CD8-positive, alpha-beta memory T cell (primary cell): Measurements from ENCODE around the gene FANCC. TPM values are rescaled to one million over a fixed set of nuclear protein-coding genes. Genes with fewer than 3 reads are reported as not detected.

Experiments
- CTCF ChIA-PET: fragments of 350-600 bp; sonication (Branson Sonifier 250); formaldehyde crosslinking; loops from one replicate; lab custom pipeline; 2021; ENCODE audit warnings: antibody characterized with exemption; lab: Charles Lee
- POLR2A ChIA-PET: fragments of 350-600 bp; sonication (Branson Sonifier 250); formaldehyde crosslinking; loops from one replicate; lab custom pipeline; 2021; ENCODE audit warnings: antibody characterized with exemption; lab: Charles Lee
- DNase-seq, 5 donors: peaks; one replicate each; pipeline versions ENCODE4 v3.0.0 to v3.0.0-alpha.2; 2020 to 2022; ENCODE audit warnings: mixed read lengths in 1 of 5
- H3K27ac ChIP-seq: one replicate; pipeline ENCODE4 v1.7.0; 2013; ENCODE audit warnings: low read depth, mild to moderate bottlenecking, low read length, moderate library complexity
- H3K27me3 ChIP-seq: 2 replicates; pipeline ENCODE4 v1.7.0; 2013; ENCODE audit warnings: low read length, mild to moderate bottlenecking; ENCODE audit not compliant: insufficient read depth, poor library complexity, severe bottlenecking
- H3K36me3 ChIP-seq: 2 replicates; pipeline ENCODE4 v1.7.0; 2013; ENCODE audit warnings: mild to moderate bottlenecking, low read length, moderate library complexity; ENCODE audit not compliant: insufficient read depth
- H3K4me1 ChIP-seq: 2 replicates; pipeline ENCODE4 v1.7.0; 2013; ENCODE audit warnings: mild to moderate bottlenecking, low read length, moderate library complexity; ENCODE audit not compliant: insufficient read depth
- H3K4me3 ChIP-seq: 2 replicates; pipeline ENCODE4 v1.7.0; 2013; ENCODE audit warnings: mild to moderate bottlenecking, low read length
- H3K9me3 ChIP-seq: 2 replicates; pipeline ENCODE4 v1.7.0; 2013; ENCODE audit warnings: mild to moderate bottlenecking, low read length
- H3K27ac Mint-ChIP-seq, 8 donors: one replicate each; pipeline ENCODE4 v1.8.0; 2020 to 2021; ENCODE audit warnings: mixed read lengths in 8 of 8, mild to moderate bottlenecking in 6 of 8, inconsistent platforms in 3 of 8, moderate library complexity in 3 of 8
- H3K27me3 Mint-ChIP-seq, 2 donors: one replicate each; pipeline ENCODE4 v1.8.0; 2020 to 2021; ENCODE audit warnings: mixed read lengths in 2 of 2, mild to moderate bottlenecking in 1 of 2, moderate library complexity in 1 of 2
- H3K36me3 Mint-ChIP-seq, 3 donors: one replicate each; pipeline ENCODE4 v1.8.0; 2020 to 2021; ENCODE audit warnings: mixed read lengths in 3 of 3, inconsistent platforms in 1 of 3, mild to moderate bottlenecking in 1 of 3
- H3K4me1 Mint-ChIP-seq, 3 donors: one replicate each; pipeline ENCODE4 v1.8.0; 2020 to 2021; ENCODE audit warnings: mixed read lengths in 3 of 3, inconsistent platforms in 1 of 3, mild to moderate bottlenecking in 1 of 3
- H3K4me3 Mint-ChIP-seq, 7 donors: one replicate each; pipeline ENCODE4 v1.8.0; 2020 to 2021; ENCODE audit warnings: mixed read lengths in 7 of 7, mild to moderate bottlenecking in 6 of 7, moderate library complexity in 4 of 7, inconsistent platforms in 2 of 7
- H3K9me3 Mint-ChIP-seq, 5 donors: one replicate each; pipeline ENCODE4 v1.8.0; 2020 to 2022; ENCODE audit warnings: mixed read lengths in 5 of 5, mild to moderate bottlenecking in 3 of 5, moderate library complexity in 2 of 5, inconsistent platforms in 1 of 5
- polyA plus RNA-seq: library from polyadenylated mRNA; unstranded; fragments of 300-500 nt; fragmentation: Illumina TruSeq; gene quantifications from one replicate; pipeline ENCODE4 v1.2.3, GENCODE V29; 2021
- total RNA-seq, 2 experiments: library from RNA; stranded (reverse); gene quantifications; one replicate each; pipeline ENCODE4 v1.2.3, GENCODE V29; 2021

The FANCC gene
- total and polyA plus RNA-seq, 3 experiments from 2014 or later: 2.7 to 18.5 (median 18.0) TPM

DNA sequence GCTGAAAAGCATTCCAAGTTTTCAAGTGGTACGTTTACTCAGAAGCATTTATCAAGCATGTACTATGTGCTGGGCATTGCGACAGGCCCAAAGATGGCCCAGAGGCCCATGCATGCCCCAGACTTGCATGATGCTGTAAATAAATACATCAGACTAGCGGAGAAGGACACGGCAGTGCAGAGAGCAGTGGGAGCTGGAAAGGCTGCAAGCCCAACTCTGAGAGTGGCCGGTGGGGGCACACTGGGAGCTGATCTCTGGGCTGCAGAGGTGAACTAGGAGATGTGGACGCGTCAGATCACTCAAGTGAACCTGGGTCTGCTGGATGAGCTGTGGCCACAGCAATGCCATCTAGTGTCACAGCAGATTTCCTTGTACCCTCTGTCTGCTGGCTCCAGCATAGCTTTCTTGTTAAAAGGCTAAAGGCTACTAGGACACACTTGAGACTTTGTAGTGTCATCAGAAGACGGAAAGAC is 246.9 kb downstream of the FANCC start:
- no peaks in the 10 kb centered on the region for H3K36me3 ChIP-seq
- ChIA-PET POLR2A (no interaction called here), CTCF (no interaction called here)
- no peak for DNase-seq
- H3K27ac Mint-ChIP-seq: no peak overlapping the region
- H3K27ac ChIP-seq: no peak overlapping the region
- H3K4me1 ChIP-seq: no peaks in the 10 kb centered on the region
- no peak overlapping the region for H3K4me3 ChIP-seq
- no peaks in the 10 kb centered on the region for H3K4me1 Mint-ChIP-seq
- no peaks in the 10 kb centered on the region for H3K9me3 Mint-ChIP-seq
- H3K4me3 Mint-ChIP-seq: no peak overlapping the region
- peaks cover 0 to 6% (median 2%) of the 10 kb centered on the region in 3 donors for H3K36me3 Mint-ChIP-seq
- no peaks in the 10 kb centered on the region for H3K27me3 Mint-ChIP-seq
- no peaks in the 10 kb centered on the region for H3K27me3 ChIP-seq
- H3K9me3 ChIP-seq: no peaks in the 10 kb centered on the region

DNA sequence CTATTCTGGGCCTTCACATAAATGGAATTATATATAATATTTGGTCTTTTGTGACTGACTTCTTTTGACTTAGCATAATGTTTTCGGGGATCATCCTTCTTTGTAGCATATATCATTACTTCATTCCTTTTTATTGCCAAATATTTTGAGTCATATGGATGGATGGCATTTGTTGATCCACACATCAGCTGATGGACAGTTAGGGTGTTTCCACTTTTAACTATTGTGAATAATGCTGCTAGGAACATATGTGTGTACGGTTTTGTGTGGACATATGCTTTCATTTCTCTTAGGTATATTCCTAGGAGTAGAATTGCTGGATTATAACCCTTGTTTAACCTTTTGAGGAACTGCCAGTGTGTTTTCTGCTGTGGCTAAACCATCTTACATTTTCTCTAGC is 249.6 kb downstream of the FANCC start:
- no peaks in the 10 kb centered on the region for H3K9me3 Mint-ChIP-seq
- Histone ChIP-seq H3K4me1 (no peaks in the 10 kb centered on the region), H3K36me3 (no peaks in the 10 kb centered on the region), H3K27ac (no peak overlapping the region), H3K9me3 (no peaks in the 10 kb centered on the region), H3K4me3 (no peak overlapping the region), H3K27me3 (no peaks in the 10 kb centered on the region)
- H3K4me3 Mint-ChIP-seq: no peak overlapping the region
- ChIA-PET POLR2A (no interaction called here), CTCF (no interaction called here)
- peaks cover 0 to 11% (median 9%) of the 10 kb centered on the region in 3 donors for H3K36me3 Mint-ChIP-seq
- no peak overlapping the region for H3K27ac Mint-ChIP-seq
- no peaks in the 10 kb centered on the region for H3K27me3 Mint-ChIP-seq
- no peaks in the 10 kb centered on the region for H3K4me1 Mint-ChIP-seq
- no peak for DNase-seq

DNA sequence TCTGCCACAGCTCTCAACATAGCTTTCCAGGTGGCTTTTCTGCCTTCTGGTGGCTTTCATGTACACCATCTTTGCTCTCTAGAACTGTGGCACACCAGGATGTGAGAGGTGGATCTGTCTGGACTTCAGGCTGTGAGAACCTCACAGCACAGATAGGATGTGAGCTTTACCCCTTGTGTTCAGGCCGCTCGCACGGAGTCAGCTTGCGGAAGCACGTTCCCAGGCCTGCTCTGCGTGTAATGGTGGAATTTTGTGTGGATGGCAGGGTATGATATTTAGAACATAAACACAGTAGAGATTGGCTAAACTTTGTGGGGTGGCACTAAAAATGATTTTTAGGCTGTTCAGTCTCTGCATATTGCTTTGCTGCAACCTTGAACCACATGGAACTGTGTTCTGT is 250.5 kb downstream of the FANCC start:
- Histone ChIP-seq H3K4me3 (no peak overlapping the region), H3K36me3 (no peaks in the 10 kb centered on the region), H3K27me3 (no peaks in the 10 kb centered on the region), H3K27ac (no peak overlapping the region), H3K4me1 (no peaks in the 10 kb centered on the region), H3K9me3 (no peaks in the 10 kb centered on the region)
- Mint-ChIP-seq H3K36me3 (peaks cover 0 to 11% (median 9%) of the 10 kb centered on the region in 3 donors), H3K4me3 (no peak overlapping the region), H3K27ac (no peak overlapping the region), H3K27me3 (no peaks in the 10 kb centered on the region), H3K4me1 (peaks cover 0 to under 1% (median 0%) of the 10 kb centered on the region in 3 donors), H3K9me3 (no peaks in the 10 kb centered on the region)
- no peak for DNase-seq
- CTCF ChIA-PET: no interaction called here
- POLR2A ChIA-PET: no interaction called here

DNA sequence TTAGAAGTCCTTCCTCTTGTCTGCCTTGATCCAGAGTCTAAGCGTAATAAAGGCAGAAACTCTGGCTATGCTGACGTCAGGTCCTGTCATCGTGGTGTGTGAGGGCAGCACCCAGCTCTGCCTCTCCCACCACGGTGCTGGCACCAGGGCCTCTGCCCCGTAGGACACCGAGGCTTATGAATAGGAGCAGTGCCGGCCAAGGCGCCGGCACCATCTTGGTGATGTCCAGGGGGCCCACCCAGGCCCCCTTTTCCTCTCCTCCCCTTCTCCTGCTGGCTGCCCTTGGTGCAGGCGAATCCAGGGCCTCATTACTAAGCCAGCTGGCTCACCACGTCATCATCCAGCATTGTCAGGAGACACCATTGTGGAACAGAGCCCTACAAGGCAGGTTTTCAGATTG is 252.3 kb downstream of the FANCC start:
- no peak overlapping the region for H3K27ac Mint-ChIP-seq
- Histone ChIP-seq H3K4me3 (no peak overlapping the region), H3K9me3 (no peaks in the 10 kb centered on the region), H3K27me3 (no peaks in the 10 kb centered on the region), H3K27ac (no peak overlapping the region), H3K4me1 (no peaks in the 10 kb centered on the region), H3K36me3 (no peaks in the 10 kb centered on the region)
- no peak overlapping the region for H3K4me3 Mint-ChIP-seq
- no peak for DNase-seq
- no peaks in the 10 kb centered on the region for H3K27me3 Mint-ChIP-seq
- CTCF ChIA-PET: no interaction called here
- no peaks in the 10 kb centered on the region for H3K9me3 Mint-ChIP-seq
- H3K36me3 Mint-ChIP-seq: peaks cover 2 to 11% (median 9%) of the 10 kb centered on the region in 3 donors
- POLR2A ChIA-PET: no interaction called here
- peaks cover 0 to 2% (median 0%) of the 10 kb centered on the region in 3 donors for H3K4me1 Mint-ChIP-seq

DNA sequence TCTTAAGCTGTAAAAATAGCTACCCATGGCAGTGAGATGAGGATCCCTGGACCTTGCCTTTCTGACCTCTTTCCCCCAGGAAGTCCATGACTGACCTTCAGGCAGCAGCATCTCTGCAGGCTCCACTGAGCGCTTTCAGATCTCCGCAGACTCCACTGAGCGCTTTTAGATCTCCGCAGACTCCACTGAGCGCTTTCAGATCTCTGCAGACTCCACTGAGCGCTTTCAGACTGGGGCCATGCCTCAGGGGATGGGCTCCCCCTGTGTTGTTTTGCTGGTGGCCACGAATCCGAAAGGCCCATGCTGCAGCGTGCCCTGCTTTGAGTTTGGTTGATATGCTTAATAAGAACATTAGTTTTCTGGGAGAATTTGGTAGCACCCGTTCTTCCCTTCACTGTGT is 254.2 kb downstream of the FANCC start:
- H3K4me1 Mint-ChIP-seq: peaks cover 0 to 2% (median 0%) of the 10 kb centered on the region in 3 donors
- CTCF ChIA-PET: no interaction called here
- H3K4me1 ChIP-seq: no peaks in the 10 kb centered on the region
- no peak overlapping the region for H3K27ac ChIP-seq
- no peak overlapping the region for H3K4me3 ChIP-seq
- no peaks in the 10 kb centered on the region for H3K9me3 Mint-ChIP-seq
- H3K27me3 Mint-ChIP-seq: no peaks in the 10 kb centered on the region
- no peaks in the 10 kb centered on the region for H3K9me3 ChIP-seq
- H3K27me3 ChIP-seq: no peaks in the 10 kb centered on the region
- peaks cover 2 to 11% (median 5%) of the 10 kb centered on the region in 3 donors for H3K36me3 Mint-ChIP-seq
- H3K4me3 Mint-ChIP-seq: no peak overlapping the region
- no peaks in the 10 kb centered on the region for H3K36me3 ChIP-seq
- POLR2A ChIA-PET: no interaction called here
- H3K27ac Mint-ChIP-seq: peak overlapping the region in 2 of 8 donors; percentile 42 to 71
- DNase-seq: no peak

DNA sequence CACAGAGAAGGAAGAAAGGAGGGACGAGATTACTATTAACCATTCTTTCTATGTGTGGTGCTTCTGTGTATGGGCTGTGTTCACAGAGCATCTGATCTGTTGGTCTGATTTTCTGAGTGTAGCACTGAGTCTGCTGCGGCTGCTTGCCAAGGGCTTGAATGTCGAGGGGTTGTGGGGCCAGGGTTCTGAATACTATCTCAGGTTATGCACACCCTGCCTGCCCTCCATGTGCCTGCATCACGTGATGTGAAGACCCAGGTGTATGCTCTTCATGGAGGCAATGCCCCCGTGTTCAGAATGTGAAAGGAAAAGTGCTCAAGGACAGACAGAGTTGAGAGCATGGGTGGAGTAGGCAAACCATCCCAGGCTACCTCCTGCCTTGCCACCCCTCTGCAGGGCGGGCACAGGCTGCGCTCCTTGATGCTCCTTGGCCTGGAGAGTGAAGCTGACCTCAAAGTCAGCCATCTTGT is 254.9 kb downstream of the FANCC start:
- Mint-ChIP-seq H3K27ac (no peak overlapping the region), H3K27me3 (no peaks in the 10 kb centered on the region), H3K4me1 (peaks cover 0 to 2% (median 0%) of the 10 kb centered on the region in 3 donors), H3K36me3 (peaks cover 2 to 11% (median 3%) of the 10 kb centered on the region in 3 donors), H3K9me3 (no peaks in the 10 kb centered on the region), H3K4me3 (no peak overlapping the region)
- no peaks in the 10 kb centered on the region for H3K9me3 ChIP-seq
- POLR2A ChIA-PET: no interaction called here
- no peaks in the 10 kb centered on the region for H3K36me3 ChIP-seq
- no peak overlapping the region for H3K27ac ChIP-seq
- CTCF ChIA-PET: no interaction called here
- H3K27me3 ChIP-seq: no peaks in the 10 kb centered on the region
- H3K4me1 ChIP-seq: no peaks in the 10 kb centered on the region
- no peak for DNase-seq
- H3K4me3 ChIP-seq: no peak overlapping the region

DNA sequence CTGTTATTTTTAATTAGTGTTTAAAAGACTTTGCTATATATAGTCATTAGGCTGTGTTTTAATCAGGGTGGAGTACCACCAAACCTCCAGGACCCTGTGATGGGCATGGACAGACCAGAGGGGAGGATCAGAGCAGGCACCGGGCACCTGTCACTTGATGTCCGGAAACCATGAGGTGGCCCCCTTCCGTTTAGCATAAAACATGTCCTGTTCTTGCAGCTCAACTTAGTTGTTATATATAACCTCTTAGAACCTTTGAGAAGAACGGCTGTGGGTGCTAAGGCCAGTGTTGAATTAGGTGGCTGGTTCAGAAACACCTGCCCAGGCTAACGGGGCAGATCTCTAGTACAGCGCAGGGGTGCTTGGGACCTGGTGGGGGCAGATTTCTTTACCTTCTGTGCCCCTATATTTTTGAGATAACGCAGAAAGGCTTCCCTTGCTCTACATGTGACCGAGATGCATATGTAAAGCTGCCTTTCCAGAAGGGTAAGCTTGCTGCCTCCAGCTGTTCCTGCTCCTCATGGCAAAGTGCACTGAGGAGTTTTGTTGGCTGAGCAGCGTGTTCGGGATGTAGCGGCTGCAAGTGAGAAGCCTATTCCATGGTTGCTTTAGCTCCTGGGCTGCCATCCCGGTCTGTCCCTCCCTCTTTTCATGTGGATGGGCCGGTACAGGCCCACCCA is 255.5 kb downstream of the FANCC start:
- Histone ChIP-seq H3K27me3 (no peaks in the 10 kb centered on the region), H3K4me1 (no peaks in the 10 kb centered on the region), H3K9me3 (no peaks in the 10 kb centered on the region), H3K4me3 (no peak overlapping the region), H3K27ac (no peak overlapping the region), H3K36me3 (no peaks in the 10 kb centered on the region)
- H3K27ac Mint-ChIP-seq: no peak overlapping the region
- peaks cover 2 to 11% (median 3%) of the 10 kb centered on the region in 3 donors for H3K36me3 Mint-ChIP-seq
- H3K9me3 Mint-ChIP-seq: no peaks in the 10 kb centered on the region
- DNase-seq: no peak
- POLR2A ChIA-PET: no interaction called here
- no peaks in the 10 kb centered on the region for H3K27me3 Mint-ChIP-seq
- no peak overlapping the region for H3K4me3 Mint-ChIP-seq
- CTCF ChIA-PET: no interaction called here
- peaks cover 0 to 2% (median 0%) of the 10 kb centered on the region in 3 donors for H3K4me1 Mint-ChIP-seq

DNA sequence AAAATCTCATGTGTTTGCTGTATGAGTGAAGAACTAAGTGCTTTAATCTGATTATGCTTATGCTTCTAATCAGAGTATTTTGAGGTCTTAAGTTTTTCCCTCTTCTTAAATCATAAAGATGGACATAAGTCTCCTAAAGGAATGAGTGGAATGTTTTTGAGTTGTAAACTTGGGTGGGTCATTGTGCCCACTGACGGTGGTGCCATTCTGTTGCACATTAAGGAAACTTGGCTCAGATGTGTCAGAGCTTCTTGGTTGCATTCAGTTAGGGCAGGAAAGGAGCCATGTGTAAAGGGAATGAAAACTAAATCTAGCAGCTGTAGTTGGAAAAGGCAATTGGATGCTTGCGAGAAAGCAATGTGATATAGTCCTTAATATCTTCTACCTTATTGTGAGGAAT is 256.6 kb downstream of the FANCC start:
- no peaks in the 10 kb centered on the region for H3K9me3 ChIP-seq
- no peaks in the 10 kb centered on the region for H3K4me1 ChIP-seq
- no peak overlapping the region for H3K4me3 ChIP-seq
- no peak for DNase-seq
- POLR2A ChIA-PET: no interaction called here
- no peak overlapping the region for H3K4me3 Mint-ChIP-seq
- H3K27me3 ChIP-seq: no peaks in the 10 kb centered on the region
- no peak overlapping the region for H3K27ac ChIP-seq
- CTCF ChIA-PET: no interaction called here
- H3K4me1 Mint-ChIP-seq: peaks cover 0 to 2% (median 0%) of the 10 kb centered on the region in 3 donors
- H3K27me3 Mint-ChIP-seq: no peaks in the 10 kb centered on the region
- no peaks in the 10 kb centered on the region for H3K9me3 Mint-ChIP-seq
- H3K27ac Mint-ChIP-seq: no peak overlapping the region
- no peaks in the 10 kb centered on the region for H3K36me3 ChIP-seq
- H3K36me3 Mint-ChIP-seq: peaks cover 2 to 11% (median 3%) of the 10 kb centered on the region in 3 donors
